GM12872 (cell line): ENCODE measurements around the gene JMJD1C.

Experiments
- TF ChIP-seq, protein P1 (sequence below): IDR thresholded peaks from 3 replicates; pipeline ENCODE4 v1.5.1; 2011; ENCODE audit warnings: low read depth, mild to moderate bottlenecking, low read length, moderate library complexity; ENCODE audit not compliant: insufficient read depth

JMJD1C gene

DNA sequence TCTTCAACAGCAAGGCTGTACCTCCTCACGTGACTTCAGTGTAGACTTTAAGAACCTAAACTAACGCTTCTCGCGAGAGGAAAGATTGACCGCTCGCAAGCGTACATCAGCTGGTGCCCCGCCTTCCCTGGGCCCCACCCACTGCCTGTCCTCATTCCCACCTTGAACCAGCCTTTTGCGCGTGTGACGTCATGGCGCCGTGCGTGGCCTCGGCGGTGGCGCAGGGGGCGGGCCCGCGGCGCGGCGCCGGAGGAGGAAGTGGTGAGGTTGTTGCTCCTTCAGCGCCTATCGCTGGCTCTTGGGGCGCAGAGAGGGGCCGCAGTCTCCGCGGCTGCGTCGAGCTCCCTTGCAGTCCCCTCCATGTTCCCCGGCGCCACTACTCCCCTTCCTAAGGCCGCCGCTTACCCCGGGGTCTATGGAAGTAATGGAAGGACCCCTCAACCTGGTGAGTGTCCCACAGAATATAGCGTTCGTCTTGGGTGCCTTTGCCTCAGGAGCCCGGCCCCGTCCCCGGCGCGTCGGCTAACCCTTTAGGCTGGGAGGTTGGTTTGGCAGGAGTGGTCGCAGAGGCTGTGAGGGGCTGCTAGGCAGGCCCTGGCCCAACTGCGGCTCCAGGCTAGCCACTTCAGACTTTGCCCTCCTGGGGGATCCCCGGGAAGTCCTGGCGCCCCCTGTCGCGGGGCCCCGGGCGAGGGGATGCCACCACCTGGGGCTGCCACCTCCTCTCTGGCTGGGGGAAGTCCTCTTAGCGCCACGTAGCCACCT lies 332.5 kb downstream of the JMJD1C start, which contains the start of gene NRBF2:
Gene NRBF2, plus strand, starts transcription at position 273 of the 765 bp plus-strand sequence. Its CDS starts 143 bp downstream, at position 416.
- TF ChIP-seq, protein P1, sequence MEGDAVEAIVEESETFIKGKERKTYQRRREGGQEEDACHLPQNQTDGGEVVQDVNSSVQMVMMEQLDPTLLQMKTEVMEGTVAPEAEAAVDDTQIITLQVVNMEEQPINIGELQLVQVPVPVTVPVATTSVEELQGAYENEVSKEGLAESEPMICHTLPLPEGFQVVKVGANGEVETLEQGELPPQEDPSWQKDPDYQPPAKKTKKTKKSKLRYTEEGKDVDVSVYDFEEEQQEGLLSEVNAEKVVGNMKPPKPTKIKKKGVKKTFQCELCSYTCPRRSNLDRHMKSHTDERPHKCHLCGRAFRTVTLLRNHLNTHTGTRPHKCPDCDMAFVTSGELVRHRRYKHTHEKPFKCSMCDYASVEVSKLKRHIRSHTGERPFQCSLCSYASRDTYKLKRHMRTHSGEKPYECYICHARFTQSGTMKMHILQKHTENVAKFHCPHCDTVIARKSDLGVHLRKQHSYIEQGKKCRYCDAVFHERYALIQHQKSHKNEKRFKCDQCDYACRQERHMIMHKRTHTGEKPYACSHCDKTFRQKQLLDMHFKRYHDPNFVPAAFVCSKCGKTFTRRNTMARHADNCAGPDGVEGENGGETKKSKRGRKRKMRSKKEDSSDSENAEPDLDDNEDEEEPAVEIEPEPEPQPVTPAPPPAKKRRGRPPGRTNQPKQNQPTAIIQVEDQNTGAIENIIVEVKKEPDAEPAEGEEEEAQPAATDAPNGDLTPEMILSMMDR = peak; percentile 33; the same call in 1 of the 3 replicates

DNA sequence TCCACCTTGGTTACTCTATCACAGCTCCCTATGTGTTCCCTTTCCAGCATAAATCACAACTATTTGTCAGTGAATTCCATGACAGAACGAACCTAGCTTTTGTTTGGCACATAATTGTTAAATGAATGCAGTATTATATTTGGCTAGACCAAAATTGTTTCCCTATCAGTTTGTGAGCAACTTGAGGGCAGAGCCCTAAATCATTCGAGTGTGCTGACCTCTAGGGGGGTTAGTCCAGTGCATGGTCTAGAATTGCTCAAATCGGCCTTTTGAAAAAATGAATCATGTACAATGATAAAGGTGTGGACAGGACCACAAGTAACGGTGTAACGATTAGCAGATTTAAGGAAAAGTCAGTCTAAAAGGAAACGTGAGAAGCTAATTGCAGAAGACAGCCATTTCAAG lies 333.1 kb downstream of the JMJD1C start:
- TF ChIP-seq, protein P1 = no peak

DNA sequence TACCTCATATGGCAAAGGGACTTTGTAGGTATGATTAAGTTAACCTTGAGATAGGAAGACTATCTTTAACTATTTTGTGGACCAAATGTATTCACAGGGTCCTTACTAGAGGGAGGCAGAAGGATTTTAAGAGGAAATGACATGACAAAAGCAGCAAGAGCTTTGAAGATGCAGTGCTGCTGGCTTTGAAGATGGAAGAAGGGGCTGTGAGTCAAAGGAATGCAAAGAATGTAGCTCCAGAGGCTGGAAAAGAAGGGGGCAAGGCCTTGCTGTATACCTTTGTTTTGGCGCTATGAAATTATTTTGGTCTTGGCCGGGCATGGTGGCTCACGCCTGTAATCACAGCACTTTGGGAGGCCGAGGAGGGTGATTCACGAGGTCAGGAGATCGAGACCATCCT lies 335.9 kb downstream of the JMJD1C start:
- TF ChIP-seq, protein P1 = no peak

DNA sequence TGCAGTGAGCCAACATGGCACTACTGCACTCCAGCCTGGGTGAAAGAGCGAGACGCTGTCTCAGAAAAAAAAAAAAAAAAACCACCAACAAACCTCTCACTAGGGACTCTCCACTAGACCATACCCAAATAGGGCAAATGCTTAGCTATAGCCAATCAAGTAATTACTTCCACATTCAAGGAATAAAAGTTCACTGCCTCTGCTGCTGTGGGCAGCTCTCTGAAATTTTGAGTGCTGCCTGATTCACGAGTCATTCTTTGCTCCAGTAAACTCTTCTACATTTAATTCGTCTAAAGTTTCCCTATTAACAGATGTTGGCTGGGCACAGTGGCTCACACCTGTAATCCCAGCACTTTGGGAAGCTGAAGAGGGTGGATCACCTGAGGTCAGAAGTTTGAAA lies 337.3 kb downstream of the JMJD1C start:
- TF ChIP-seq, protein P1 = no peak

DNA sequence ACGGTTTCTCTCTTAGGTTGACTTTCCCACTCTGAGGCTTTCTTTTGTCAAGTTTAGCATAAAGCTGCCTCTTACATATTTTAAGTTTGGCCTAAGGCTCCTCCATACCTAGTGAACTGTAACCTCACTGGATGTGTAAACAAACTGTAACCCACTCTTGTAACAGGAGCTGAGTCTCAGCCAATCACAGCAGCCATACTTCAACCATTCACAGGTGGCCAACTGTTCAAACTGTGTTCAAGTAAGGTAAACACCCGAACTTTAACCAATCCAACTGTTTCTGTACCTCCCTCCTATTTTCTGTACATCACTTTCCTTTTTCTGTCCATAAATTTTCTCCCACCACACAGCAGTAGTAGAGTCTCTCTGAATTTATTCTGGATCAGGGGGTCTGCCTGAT lies 340.3 kb downstream of the JMJD1C start:
- TF ChIP-seq, protein P1 = no peak

DNA sequence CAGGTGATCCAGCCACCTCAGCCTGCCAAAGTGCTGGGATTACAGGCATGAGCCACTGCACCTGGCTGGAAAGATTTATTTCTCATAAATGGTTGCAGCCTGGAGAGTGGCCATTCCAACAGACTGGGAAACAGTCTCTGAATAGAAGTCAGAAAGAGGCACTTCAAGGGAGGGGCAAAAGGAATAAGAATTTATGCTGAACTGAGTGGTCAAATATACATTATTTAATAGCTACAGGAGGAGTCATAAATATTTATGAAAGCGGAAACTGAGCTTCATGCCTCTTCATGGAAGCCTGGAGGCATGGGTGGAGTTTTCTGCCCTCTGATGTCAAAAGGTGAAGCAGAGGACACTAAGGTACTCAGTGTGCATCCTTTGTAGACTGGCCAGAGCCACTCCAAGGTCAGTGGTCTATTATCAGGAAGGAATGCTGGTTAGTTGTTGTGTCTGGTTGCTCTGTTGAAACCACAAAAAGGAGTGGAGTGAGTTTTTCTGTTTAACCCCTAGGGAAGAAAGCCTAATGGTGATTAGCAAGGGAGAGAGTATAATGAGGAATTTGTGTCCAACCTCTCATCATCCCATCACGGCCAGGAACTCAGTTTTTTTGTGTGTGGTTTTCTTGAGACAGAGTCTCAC lies 341.9 kb downstream of the JMJD1C start:
- TF ChIP-seq, protein P1 = no peak

DNA sequence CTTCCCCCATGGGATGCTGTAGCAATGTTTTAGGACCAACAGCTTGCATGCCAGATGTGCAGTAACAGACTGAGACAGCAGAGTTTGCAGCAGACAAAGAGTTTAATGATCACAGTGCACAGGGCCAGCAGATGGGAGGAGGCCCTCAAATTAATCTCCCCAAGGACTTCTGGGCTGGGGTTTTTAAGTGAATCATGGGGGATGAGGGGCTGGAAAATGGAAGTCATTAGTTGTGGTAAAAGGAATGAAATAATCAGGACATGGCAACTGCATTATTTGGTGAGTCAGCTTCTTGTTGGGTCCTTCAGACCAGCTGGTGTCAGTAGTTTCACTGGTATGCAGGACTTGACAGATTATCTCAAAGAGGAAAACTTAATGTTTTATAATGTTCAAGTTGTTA lies 345.2 kb downstream of the JMJD1C start:
- TF ChIP-seq, protein P1 = no peak
